GM19395 (cell line): Measurements from ENCODE around the gene CD58.

Source experiments
- ATAC-seq: cut with Tn5 transposase; IDR thresholded peaks from one replicate; pipeline ENCODE4 v1.9.1; 2021; ENCODE audit warnings: mild to moderate bottlenecking, moderate library complexity; ENCODE audit not compliant: unreplicated experiment

Gene CD58

DNA sequence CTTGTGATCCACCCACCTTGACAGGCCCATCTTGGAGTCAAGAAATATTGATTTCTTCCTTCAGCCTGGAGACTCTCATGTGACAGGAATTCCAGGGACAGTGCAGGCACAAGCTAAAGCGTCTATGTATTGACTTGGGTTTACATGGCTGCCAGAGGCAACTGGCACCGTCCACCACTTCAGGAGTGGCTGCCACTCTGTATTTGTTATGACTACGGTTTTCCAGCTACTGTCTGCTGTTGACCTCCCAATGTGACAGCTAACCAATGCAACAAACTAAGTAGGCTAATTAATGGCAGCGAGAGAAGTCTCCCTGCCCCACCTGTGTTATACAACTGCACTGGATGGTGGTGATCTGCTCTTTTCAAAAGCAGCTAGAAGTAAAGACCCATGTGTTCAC is 56.9 kb downstream of the CD58 start:
- ATAC-seq = no peak

DNA sequence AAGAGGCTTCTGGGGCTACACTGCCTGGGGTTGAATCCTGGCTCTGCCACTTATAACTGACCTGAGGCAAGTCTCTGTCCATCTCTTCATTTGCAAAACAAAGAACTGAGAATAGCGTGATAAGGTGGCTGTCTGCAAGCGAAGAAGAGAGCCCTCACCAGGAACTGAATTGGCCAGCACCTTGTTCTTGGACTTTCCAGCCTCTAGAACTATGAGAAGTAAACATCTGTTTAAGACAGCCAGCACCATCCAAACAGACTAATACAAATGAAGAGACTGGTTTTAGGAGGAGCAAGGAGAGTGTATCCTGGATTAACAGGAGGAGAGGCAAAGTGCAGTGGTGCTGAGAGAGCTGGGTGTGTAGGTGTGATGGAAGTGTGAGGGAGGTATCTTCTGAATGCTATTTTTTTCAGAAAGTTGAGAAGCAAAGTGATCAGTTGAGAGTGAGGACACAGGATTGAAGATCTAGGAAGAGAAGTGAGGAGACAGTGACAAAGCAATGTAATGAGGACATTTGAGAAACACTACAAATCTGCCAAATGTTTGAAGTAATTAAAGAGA is 59.3 kb downstream of the CD58 start:
- ATAC-seq = no peak

DNA sequence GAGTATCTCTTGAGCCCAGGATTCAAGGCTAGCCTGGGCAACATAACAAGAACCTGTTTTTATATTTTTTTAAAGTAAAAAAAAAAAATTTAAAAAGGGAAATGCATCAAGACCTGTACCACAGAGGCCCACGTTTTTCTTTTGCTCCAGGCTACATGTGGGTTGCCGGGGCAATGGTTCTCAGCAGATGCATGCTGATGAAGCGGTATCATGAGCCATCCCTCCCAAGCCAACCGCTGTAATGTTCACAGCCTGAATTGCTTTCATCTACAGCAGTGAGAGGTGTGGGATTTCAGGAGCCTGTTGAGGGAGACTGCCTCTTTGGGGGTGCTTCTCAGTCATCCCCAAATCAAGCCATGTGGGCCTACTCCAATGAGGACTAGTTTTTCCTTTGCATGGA is 60.5 kb downstream of the CD58 start:
- ATAC-seq = no peak

DNA sequence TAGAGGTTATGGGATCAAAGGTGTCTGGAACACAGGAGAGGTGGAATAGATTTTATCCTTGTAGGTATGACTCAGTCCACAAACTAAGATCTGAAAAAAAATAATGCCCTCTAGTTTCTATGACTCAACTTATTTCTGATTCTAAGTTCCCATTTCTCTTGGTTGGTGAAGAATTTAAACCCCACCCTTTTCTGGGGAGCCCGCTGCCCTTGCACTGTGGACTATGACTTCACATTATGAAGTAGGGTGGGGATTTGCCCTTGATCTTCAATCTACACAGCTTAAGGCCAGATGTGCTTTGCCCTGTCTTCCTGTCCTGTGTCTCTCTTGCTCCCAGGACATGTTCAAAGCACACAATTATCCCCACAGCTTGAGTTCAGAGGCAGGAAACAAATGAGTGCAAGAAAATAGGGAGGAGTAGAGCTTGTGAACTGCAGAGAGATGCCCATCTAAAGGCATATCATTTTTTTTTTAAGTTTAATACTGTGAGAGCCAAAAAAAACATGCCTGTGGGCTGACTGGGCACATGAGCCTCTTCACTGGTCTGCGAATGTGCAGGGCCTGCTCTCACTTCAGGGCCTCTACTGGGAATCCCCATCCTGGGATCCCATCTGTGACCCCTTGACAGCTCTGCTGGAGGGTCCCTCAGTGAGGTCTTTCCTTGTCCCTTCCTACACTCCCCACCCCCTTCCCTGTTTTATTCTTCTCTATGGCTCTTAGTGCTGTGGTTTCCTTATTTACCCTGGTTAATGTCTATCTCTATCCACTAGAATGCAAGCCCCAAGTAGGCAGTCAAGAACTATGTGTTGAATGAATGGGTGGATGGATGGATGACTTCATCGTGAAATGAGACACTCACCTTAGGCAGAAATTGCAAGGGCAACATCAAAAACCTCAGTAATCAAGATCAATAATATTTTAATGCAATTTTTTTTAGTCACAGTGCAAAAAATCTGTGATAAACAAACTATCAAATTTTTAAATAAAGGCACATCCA is 61.5 kb downstream of the CD58 start:
- ATAC-seq = peak; percentile 40

DNA sequence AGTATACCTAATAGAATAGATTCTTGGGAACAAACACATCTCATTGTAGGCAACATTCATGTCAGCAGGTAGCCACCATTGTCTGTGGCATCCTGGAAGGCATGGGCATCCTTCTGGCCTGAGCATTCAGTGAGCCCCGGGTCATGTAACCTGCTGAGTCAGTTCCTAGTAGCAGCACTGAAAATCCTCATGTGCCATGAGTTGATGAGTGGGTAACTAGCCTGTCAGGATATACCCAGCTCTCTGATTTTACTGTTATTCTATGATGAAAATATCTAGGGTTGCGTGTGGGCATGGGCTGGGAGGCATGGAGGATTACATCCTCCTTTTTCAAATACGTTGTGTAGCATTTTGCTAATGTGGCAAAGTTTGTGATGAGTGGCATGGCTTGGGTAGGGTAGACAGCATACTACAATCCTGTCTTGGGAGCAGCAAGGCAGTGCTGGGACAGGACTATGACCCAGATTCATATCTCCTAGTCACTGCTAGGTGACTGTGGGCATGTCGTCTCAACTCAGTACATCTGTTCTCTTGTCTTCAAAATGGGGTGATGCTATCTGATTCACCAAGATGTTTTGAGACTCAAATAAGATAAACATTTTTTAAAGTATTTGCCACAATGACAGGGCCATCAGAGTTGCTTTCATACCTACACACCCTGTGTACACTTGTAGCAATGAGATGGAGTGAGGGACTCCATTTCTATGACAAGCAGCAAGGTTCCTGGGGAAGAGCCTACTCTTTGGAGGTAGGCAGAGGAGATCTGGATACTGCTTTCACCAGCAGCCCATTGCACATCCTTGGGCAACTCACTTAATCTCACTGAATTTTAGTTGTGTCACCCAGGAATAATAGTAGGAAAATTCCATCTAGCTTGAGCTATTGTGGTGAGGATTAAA is 62.5 kb downstream of the CD58 start:
- ATAC-seq = no peak

DNA sequence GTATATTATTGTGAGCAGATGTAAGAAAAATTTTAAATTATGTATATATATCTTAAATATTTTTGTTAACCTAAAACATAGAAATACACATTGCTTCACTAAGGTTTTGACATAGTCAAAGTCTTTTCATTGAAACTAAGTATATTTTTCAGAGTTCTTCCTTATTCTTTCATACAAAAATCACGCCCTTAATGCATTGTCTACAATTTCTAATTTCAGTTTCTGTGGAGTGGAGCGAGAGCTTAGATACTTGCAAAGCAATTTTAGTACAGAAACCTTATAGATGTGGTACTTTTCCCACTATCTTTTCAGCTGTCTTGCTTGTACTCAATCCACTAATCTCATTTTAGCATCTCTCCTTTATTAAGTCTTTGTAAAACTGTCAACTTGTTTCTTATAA is 63.2 kb downstream of the CD58 start:
- ATAC-seq = no peak

DNA sequence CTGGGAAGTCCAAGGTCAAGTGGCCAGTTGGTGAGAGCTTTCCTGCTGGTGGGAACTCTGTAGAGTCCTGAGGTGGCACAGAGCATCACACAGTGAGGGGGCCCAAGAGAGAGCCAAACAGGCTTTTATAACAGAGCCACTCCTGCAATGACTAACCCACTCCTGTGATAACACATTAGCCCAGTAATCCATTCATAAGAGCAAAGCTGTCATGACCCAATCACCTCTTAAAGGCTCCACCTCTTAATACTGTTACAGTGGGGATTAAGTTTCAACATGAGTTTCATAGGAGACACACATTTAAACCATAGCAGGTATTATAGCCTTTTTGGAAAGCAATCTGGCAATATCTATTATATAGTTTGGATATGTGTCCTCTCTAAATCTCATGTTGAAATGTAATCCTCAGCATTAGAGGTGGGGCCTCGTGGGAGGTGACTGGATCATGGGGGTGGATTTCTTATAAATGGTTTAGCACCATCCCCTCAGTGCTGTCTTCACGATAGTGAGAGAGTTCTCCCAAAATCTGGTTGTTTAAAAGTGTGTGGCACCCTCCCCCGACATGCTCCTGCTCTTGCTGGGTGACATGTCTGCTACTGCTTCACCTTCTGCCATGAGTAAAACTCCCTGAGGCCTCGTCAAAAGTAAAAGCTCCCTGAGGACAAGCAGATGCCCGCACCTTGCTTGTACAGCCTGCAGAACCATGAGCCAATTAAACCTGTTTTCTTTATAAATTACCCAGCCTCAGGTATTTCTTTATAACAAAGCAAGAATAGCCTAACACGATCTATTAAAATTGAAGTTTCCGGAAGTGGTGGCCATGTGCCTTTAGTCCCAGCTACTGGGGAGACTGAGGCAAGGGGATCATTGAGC is 64.5 kb downstream of the CD58 start:
- ATAC-seq = no peak

DNA sequence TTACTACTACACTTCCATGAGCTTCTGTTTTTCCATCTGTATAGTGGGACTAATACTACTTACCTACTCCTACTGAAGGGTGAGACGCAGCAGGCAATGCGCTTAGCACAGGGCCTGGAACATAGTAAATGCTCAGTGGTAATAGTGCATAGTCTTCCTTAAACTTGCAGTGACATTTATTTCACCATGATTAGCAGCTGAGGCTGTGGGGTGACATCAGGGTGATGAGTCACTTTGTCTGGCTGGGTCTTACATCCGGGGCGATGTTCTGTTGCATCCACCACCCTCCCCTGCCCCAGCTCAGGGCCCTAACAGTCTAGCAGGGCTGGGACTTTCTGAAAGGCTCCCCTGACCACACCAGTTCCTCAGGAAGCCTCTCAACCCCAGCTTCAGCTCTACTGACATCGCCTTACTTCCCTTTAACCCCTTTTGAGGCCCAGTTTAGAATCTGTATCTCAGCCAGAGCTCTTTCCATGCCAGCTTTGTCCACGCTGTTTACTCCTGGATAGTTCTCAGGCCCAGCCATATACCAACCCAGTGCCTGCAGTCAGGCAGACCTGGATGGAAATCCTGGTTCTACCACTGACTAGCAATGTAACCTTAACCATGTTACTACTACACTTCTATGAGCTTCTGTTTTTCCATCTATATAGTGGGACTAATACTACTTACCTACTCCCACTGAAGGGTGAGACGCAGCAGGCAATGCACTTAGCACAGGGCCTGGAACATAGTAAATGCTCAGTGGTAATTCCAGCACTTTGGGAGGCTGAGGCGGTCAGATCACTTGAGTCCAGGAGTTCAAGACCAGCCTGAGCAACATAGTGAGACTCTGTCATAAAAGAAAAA is 66.3 kb downstream of the CD58 start:
- peak; percentile 91 for ATAC-seq

DNA sequence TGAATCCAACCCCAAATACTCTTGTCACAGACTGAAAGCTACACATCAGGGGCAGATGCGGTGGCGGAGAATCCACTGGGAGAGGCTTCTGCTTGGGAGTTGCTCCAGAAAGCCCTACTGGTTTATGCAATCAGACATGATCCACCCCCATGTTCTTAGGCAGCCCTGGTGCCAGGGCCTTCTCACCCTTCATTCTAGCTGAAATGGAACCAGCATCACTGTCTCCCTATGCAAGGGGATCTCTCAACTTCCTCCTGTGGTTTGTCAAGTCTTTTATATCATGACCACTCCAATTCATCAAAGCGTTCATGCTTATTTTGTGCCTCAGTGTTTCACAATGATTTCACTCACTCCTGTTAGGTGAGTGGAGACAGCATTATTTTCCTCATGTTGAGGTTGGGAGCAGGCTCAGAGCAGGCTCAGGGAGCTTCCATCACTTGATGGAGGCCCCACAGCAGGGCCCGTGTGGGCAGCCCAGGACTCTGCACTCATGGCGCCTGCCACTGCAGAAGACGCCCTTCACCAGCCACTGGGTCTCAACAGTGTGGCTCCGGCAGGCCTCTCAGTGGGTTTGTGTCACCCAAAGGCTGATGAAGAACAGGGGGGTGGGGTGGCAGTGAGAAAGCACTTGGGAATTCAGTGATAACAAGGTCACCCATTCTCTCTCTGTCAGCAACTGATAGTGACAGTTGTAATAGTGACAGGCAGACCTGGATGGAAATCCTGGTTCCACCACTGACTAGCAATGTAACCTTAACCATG is 67.1 kb downstream of the CD58 start:
- peak; percentile 8 for ATAC-seq

DNA sequence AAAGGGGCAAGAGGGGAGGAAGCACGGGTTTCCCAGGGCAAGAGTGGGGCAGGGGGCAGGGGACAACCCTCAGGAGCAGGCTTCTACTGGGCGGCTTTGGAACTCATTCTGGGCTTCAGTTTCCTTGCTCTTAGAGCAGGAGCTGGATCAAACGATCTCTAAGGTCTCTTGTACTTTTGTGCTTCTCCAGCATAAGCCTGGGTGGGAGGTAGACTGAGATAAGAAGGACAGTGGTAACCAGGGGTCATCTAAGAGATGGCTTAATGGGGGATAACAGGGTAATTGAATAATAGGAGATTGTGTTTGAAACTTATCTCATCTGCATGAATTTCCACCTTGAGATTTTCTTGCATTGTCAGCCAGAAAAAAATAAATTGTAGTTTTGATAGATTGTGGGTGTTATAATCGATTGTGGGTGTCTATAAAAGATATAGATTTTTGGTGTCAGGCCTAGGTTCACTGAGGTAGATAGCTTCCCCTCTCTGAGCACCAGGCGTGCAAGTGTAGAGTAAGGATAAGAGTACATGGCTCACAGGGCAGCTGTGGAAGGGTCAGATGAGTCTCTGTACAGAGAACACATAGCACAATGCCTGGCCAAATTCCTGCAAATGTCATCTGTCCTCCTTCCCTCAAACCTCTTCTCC is 68.0 kb downstream of the CD58 start:
- no peak for ATAC-seq

DNA sequence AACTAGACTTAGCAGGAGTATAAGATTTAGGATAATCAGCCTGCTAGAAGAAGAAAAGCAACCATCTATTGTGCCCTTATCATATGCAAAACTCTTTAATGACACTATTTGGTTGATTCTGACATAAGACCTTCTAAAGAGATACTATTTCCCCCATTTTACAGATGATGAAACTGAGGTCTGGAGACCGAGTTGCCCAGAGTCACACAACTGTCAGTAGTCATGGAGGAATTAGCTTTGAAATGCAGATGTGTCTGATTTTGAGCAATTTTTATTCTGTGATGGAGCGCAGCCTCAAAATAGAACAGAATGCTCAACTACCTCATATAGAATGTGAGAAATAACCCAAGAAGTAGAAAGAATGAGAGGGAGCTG is 69.0 kb downstream of the CD58 start:
- no peak for ATAC-seq

DNA sequence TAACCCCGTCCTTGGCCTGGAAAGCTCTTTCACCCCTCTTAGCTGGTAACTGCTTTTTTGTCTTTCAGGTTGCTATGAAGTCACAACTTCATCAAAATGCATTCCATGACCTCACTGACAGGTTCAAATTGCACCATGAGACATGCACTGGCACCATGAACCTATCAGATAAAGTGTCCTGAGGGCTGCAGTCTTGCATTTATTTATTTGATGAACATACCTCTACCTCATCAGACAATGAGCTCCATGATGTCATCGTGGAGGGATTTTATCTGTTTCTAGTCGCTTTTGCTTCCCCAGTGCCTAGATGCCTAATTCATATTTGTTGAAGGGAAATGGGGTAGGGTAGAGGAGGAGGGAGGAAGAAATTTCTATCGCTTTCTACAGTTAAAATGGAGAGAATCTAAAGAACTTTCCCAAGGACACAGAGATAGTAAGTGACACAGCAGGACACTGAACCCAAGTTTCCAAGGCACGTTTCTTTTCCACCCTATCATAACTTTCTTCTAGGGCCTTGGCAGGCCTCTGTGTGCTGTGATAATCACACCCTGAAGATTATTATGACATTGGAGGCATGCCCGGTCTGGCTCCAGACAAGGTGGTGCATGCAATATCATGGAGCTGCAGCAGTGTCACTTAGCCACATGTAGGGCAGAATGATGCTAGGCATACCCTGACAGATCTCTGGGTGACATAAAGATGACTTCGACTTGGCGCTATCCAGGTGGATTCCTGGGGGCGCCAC is 69.5 kb downstream of the CD58 start:
- ATAC-seq = no peak

DNA sequence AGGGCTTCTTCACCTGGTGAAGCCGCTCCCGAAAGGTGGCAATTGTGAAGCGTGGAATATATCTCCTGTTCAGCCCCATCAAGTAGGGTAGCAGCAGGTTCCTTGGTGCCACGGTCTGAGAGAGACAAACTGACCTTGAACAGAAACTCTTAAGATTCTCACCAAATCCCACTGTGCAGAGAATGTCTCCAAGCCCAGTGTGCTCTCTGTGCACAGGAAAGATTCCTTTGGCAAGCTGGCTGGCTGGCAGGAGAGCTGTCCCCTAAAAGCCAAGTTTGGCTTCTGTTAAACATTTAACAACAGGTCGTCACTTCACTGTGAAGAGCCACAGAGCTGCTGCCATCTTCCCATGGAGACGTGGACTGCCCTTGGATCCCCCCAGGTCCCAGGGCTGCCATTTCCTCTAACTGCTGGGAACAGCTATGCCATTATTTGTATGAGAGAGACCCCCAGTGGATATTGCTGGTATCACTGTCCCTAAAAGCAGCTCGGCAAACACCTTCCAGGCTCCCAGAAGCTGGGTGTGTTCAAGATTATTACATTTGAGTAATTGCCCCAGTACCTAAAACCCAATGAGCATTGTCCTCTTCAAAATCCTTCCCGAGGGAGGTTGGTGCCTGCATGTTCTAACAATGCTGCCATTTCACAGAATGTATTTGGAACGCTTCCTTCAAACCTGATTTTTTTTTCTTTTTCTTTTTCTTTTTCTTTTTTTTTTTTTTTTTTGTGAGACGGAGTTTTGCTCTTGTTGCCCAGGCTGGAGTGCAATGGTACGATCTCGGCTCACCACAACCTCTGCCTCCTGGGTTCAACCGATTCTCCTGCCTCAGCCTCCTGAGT is 71.8 kb downstream of the CD58 start:
- peak; percentile 64 for ATAC-seq

DNA sequence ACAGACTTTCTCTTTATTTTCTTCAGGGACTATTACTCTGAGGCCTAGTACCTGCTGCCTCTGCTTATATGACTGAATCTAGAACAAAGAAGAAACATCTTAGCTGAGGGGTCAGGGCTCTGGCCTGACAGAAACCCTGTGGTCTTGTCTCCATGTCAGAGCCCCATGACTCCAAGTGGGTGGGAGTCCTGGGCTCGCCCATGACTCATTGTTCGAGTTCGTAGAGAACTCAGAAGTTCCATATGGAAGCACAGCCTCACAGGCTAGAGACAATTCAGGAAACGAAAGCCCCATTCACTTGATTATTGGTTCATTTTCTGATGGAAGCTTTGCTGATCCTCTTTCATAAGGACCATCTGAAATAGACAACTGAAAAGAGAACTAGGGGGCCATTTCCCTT is 73.2 kb downstream of the CD58 start:
- no peak for ATAC-seq

DNA sequence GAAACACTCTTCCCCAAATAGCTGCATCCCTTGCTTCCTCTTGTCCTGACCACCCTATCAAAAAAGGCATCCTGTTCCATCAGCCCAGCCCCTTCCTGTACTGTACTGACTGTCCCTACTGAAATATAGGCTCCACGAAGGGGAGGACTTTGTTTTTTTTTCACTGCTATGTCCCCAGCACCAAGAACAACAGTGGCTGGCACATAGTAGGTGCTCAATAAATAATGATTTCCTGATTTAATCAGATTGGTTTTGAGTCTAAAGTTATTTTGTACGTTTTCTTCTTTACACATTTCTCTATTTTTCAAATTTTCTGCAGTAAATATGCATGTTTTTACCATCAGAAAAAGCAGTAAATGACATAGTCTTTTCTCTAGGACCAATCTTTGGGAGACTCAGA is 73.9 kb downstream of the CD58 start:
- no peak for ATAC-seq

DNA sequence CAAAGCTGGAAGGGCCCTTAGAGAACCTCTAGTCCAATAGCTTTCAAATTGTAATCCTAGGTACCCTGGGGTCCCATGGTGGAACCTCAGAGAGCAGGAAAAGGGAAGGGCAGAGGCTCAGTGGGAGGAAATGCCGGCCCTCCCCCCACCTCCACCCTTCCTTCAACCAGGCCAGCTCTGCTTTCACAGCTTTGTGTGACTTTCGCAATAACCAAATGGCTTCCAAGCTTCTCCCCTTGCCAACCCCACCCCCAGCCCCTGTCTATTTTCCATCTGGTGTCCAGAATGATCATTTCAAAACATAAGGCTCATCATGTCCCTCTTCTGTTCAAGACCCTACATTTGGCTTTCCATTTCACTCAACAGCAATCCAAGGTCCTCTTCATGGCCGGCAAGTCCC is 74.4 kb downstream of the CD58 start:
- no peak for ATAC-seq

DNA sequence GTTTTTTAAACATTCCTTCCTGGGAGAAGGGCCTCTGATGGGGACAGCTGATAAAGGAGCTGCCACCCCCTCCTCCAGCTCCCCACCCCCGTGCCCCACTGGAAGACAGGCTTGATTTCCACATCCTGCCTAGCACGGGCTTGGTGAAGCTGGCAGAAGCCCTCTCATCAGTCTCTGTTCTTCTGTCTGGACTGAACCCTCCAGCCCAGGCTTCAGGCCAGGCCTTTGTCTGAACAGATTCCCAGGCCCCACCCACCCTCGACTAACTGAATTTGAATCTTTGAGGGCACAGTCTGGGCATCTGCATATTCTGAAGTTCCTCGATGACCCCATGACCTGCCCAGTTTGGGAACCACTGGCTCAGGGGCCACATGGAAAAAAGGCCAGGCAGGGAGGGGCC is 75.3 kb downstream of the CD58 start:
- no peak for ATAC-seq
